ENCODE results near the gene RPS10. TPM values are rescaled to one million over a fixed set of nuclear protein-coding genes. Genes with fewer than 3 reads are reported as not detected.

Gene RPS10
- total and polyA plus RNA-seq, 2 experiments from 2014 or later, result 1,755 to 2,175 TPM

DNA sequence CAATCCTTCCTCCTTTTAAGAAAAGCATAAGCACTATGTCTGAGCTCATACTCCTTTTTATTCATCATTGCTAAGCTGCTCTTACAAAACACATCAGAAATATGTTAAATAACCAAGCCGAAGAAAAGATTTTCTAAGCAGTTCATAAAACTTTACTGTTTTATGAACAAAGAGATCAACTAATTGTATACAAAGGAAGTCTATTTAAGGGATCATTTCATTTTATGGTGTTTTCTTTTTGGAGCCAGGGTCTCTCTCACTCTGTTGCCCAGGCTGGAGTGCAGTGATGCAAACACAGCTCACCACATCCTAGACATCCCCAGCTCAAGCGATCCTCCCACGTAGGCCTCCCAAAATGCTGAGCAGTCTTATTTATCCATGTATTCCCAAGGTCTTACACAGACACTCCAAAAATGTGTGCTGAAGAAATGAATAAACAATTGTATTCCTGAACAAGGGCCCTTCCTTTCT is 42.7 kb downstream of the RPS10 start (continued):
- TF ChIP-seq, protein P1, sequence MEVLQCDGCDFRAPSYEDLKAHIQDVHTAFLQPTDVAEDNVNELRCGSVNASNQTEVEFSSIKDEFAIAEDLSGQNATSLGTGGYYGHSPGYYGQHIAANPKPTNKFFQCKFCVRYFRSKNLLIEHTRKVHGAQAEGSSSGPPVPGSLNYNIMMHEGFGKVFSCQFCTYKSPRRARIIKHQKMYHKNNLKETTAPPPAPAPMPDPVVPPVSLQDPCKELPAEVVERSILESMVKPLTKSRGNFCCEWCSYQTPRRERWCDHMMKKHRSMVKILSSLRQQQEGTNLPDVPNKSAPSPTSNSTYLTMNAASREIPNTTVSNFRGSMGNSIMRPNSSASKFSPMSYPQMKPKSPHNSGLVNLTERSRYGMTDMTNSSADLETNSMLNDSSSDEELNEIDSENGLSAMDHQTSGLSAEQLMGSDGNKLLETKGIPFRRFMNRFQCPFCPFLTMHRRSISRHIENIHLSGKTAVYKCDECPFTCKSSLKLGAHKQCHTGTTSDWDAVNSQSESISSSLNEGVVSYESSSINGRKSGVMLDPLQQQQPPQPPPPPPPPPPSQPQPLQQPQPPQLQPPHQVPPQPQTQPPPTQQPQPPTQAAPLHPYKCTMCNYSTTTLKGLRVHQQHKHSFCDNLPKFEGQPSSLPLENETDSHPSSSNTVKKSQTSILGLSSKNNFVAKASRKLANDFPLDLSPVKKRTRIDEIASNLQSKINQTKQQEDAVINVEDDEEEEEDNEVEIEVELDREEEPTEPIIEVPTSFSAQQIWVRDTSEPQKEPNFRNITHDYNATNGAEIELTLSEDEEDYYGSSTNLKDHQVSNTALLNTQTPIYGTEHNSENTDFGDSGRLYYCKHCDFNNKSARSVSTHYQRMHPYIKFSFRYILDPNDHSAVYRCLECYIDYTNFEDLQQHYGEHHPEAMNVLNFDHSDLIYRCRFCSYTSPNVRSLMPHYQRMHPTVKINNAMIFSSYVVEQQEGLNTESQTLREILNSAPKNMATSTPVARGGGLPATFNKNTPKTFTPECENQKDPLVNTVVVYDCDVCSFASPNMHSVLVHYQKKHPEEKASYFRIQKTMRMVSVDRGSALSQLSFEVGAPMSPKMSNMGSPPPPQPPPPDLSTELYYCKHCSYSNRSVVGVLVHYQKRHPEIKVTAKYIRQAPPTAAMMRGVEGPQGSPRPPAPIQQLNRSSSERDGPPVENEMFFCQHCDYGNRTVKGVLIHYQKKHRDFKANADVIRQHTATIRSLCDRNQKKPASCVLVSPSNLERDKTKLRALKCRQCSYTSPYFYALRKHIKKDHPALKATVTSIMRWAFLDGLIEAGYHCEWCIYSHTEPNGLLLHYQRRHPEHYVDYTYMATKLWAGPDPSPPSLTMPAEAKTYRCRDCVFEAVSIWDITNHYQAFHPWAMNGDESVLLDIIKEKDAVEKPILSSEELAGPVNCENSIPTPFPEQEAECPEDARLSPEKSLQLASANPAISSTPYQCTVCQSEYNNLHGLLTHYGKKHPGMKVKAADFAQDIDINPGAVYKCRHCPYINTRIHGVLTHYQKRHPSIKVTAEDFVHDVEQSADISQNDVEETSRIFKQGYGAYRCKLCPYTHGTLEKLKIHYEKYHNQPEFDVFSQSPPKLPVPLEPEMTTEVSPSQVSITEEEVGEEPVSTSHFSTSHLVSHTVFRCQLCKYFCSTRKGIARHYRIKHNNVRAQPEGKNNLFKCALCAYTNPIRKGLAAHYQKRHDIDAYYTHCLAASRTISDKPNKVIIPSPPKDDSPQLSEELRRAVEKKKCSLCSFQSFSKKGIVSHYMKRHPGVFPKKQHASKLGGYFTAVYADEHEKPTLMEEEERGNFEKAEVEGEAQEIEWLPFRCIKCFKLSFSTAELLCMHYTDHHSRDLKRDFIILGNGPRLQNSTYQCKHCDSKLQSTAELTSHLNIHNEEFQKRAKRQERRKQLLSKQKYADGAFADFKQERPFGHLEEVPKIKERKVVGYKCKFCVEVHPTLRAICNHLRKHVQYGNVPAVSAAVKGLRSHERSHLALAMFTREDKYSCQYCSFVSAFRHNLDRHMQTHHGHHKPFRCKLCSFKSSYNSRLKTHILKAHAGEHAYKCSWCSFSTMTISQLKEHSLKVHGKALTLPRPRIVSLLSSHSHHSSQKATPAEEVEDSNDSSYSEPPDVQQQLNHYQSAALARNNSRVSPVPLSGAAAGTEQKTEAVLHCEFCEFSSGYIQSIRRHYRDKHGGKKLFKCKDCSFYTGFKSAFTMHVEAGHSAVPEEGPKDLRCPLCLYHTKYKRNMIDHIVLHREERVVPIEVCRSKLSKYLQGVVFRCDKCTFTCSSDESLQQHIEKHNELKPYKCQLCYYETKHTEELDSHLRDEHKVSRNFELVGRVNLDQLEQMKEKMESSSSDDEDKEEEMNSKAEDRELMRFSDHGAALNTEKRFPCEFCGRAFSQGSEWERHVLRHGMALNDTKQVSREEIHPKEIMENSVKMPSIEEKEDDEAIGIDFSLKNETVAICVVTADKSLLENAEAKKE (CRISPR knock-in tag; IDR thresholded peaks at IDR 0.05), result no peak

DNA sequence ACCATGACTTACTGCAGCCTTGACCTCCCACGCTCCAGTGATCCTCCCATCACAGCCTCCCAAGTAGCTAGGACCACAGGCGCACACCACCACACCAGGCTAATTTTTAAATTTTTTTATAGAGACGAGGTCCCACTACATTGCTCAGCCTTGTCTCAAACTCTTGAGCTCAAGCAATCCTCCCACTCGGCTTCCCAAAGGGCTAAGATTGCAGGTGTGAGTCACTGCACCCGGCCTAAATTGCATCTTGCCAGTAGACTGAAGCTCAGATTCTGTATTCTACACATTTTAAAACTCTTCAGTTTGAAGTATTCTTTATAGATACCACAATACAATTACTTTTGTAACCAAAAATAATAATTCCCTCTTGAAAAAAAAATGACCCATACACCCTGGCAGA is 44.8 kb downstream of the RPS10 start:
- ATAC-seq, result no peak
- no peak overlapping the region for H3K27ac Mint-ChIP-seq
- no peak for TF ChIP-seq CREB1 (CRISPR knock-in tag; IDR thresholded peaks at IDR 0.05; ENCODE audit: low read depth)
- TF ChIP-seq, protein P2, sequence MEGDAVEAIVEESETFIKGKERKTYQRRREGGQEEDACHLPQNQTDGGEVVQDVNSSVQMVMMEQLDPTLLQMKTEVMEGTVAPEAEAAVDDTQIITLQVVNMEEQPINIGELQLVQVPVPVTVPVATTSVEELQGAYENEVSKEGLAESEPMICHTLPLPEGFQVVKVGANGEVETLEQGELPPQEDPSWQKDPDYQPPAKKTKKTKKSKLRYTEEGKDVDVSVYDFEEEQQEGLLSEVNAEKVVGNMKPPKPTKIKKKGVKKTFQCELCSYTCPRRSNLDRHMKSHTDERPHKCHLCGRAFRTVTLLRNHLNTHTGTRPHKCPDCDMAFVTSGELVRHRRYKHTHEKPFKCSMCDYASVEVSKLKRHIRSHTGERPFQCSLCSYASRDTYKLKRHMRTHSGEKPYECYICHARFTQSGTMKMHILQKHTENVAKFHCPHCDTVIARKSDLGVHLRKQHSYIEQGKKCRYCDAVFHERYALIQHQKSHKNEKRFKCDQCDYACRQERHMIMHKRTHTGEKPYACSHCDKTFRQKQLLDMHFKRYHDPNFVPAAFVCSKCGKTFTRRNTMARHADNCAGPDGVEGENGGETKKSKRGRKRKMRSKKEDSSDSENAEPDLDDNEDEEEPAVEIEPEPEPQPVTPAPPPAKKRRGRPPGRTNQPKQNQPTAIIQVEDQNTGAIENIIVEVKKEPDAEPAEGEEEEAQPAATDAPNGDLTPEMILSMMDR (conservative IDR thresholded peaks at IDR 0.05; ENCODE audit: low read depth in 2 of 2), result no peak
- TF ChIP-seq, protein P1 (CRISPR knock-in tag; IDR thresholded peaks at IDR 0.05), result no peak
- TF ChIP-seq STAT1 (IDR thresholded peaks at IDR 0.05; ENCODE audit: unreplicated experiment), result no peak
- TF ChIP-seq, protein P3, sequence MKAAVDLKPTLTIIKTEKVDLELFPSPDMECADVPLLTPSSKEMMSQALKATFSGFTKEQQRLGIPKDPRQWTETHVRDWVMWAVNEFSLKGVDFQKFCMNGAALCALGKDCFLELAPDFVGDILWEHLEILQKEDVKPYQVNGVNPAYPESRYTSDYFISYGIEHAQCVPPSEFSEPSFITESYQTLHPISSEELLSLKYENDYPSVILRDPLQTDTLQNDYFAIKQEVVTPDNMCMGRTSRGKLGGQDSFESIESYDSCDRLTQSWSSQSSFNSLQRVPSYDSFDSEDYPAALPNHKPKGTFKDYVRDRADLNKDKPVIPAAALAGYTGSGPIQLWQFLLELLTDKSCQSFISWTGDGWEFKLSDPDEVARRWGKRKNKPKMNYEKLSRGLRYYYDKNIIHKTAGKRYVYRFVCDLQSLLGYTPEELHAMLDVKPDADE (IDR thresholded peaks at IDR 0.05), result no peak
- TF ChIP-seq ZNF331 (CRISPR knock-in tag; IDR thresholded peaks at IDR 0.05; ENCODE audit: low read depth), result no peak

More for the DNA sequence above, 44.8 kb downstream of the RPS10 start:
- Mint-ChIP-seq H3K36me3 (ENCODE audit: low read depth) (no peaks in the 10 kb centered on the region), H3K27me3 (ENCODE audit: insufficient read depth, low read depth, poor library complexity) (no peaks in the 10 kb centered on the region), H3K4me1 (peaks cover 24% of the 10 kb centered on the region), H3K9me3 (no peaks in the 10 kb centered on the region; the same call in 2 of the 3 replicates), H3K4me3 (no peak overlapping the region)
- H3K27me3 ChIP-seq (ENCODE audit: insufficient read depth), result no peaks in the 10 kb centered on the region
- H3K4me1 ChIP-seq (ENCODE audit: insufficient read depth), result peaks cover 21% of the 10 kb centered on the region
- peaks cover 100% of the 10 kb centered on the region for H3K79me2 ChIP-seq (replicated peaks; ENCODE audit: insufficient read depth)
- no peaks in the 10 kb centered on the region for H3K9me2 ChIP-seq (ENCODE audit: insufficient read depth)
- no peak for DNase-seq (ENCODE audit: low spot score)
- no peaks in the 10 kb centered on the region for H3K36me3 ChIP-seq (ENCODE audit: insufficient read depth)
- H3K4me2 ChIP-seq, result no peak overlapping the region
- no peaks in the 10 kb centered on the region for H3F3A ChIP-seq (replicated peaks; ENCODE audit: low read depth)
- no peak overlapping the region for H2AFZ ChIP-seq
- H3K27ac ChIP-seq (ENCODE audit: low read depth), result no peak overlapping the region
- no peak overlapping the region for H3K4me3 ChIP-seq
- H4K20me1 ChIP-seq (replicated peaks; ENCODE audit: insufficient read depth), result peaks cover 41% of the 10 kb centered on the region

Data from GM23338 (cell line).